K562 (cell line): Measurements from ENCODE around the gene BAK1.

Source experiments
- CBX3 ChIP-seq, 2 experiments: IDR thresholded peaks; 1 replicate in 1 of 2; 2 replicates in 1 of 2; pipeline ENCODE4 v1.6.1; 2012; ENCODE audit warnings: inconsistent platforms in 2 of 2, low read length in 2 of 2, borderline replicate concordance in 1 of 2, control low read depth in 1 of 2
- EP300 ChIP-seq: IDR thresholded peaks from 2 replicates; pipeline ENCODE4 v1.6.1; 2012; ENCODE audit warnings: low read length, improper control_type of control experiment
- IRF1 ChIP-seq: sonication (generic); formaldehyde crosslinking; IDR thresholded peaks from 2 replicates; pipeline ENCODE4 v1.8.0; 2022; ENCODE audit warnings: missing genetic modification reagents, mild to moderate bottlenecking, borderline replicate concordance
- ZNF830 ChIP-seq: fragments of 250-450 bp; sonication (Bioruptor Pico); IDR thresholded peaks from 2 replicates; pipeline ENCODE4 v1.5.0; 2021; ENCODE audit warnings: mild to moderate bottlenecking
- TF ChIP-seq, protein P1 (sequence below): fragments of 450-650 bp; formaldehyde crosslinking; IDR thresholded peaks from 2 replicates; pipeline ENCODE4 v1.4.0; 2022; ENCODE audit warnings: missing genetic modification characterization

GRCh38 chr6:33552252-33552651 is 27.8 kb downstream of the BAK1 start:
- no peak for TF ChIP-seq EP300
- TF ChIP-seq IRF1 (CRISPR knock-in tag), result no peak
- TF ChIP-seq ZNF830 (CRISPR knock-in tag), result no peak
- no peak for TF ChIP-seq CBX3 (IDR thresholded peaks at IDR 0.05; ENCODE audit: borderline replicate concordance in 1 of 2, low read length in 2 of 2)
- TF ChIP-seq, protein P1, sequence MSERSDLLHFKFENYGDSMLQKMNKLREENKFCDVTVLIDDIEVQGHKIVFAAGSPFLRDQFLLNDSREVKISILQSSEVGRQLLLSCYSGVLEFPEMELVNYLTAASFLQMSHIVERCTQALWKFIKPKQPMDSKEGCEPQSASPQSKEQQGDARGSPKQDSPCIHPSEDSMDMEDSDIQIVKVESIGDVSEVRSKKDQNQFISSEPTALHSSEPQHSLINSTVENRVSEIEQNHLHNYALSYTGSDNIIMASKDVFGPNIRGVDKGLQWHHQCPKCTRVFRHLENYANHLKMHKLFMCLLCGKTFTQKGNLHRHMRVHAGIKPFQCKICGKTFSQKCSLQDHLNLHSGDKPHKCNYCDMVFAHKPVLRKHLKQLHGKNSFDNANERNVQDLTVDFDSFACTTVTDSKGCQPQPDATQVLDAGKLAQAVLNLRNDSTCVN, result no peak
